Esophagus squamous epithelium (tissue), 5 donors: ENCODE measurements around the gene RCOR1. TPM values are rescaled to one million over a fixed set of nuclear protein-coding genes. Genes with fewer than 3 reads are reported as not detected.

ENCODE experiments used
- DNase-seq: peaks from one replicate; lab custom pipeline; 2025; lab: John Stamatoyannopoulos, UW
- H3K27ac ChIP-seq, 4 donors: fragments of 200-600 bp; sonication (generic); one replicate each; pipeline ENCODE4 v1.5.1; 2016 to 2019; ENCODE audit warnings: mild to moderate bottlenecking in 1 of 4
- H3K27me3 ChIP-seq, 4 donors: fragments of 200-600 bp; sonication (generic); 1 replicate in 3 of 4; 2 replicates in 1 of 4; pipeline versions ENCODE4 v1.5.1 to v1.6.0; 2017 to 2021; ENCODE audit warnings: antibody characterized with exemption in 1 of 4
- H3K36me3 ChIP-seq, 3 donors: fragments of 200-600 bp; sonication (generic); one replicate each; pipeline ENCODE4 v1.5.1; 2016 to 2019
- H3K4me1 ChIP-seq, 3 donors: fragments of 200-600 bp; sonication (generic); one replicate each; pipeline ENCODE4 v1.5.1; 2017 to 2019
- H3K4me3 ChIP-seq, 4 donors: fragments of 200-600 bp; sonication (generic); 1 replicate in 3 of 4; 2 replicates in 1 of 4; pipeline ENCODE4 v1.5.1; 2016 to 2019; ENCODE audit warnings: mild to moderate bottlenecking in 2 of 4, moderate library complexity in 1 of 4
- H3K9me3 ChIP-seq, 3 donors: fragments of 200-600 bp; sonication (generic); one replicate each; pipeline ENCODE4 v1.5.1; 2016 to 2019
- POLR2A ChIP-seq, 4 donors: fragments of 450-650 bp; IDR thresholded peaks; one replicate each; pipeline ENCODE4 v1.6.1; 2017; ENCODE audit warnings: antibody characterized with exemption in 4 of 4, mild to moderate bottlenecking in 4 of 4, moderate library complexity in 3 of 4
- WGBS, 2 donors: methylation state at CpG; one replicate each; pipeline ENCODE4 v1.1.5; 2018; 5-methylcytosine and 5-hydroxymethylcytosine counted together
- intact Hi-C: fragments of 100-400 bp; cut with DNase I; formaldehyde crosslinking; loops from one replicate; pipeline ENCODE4 v1.15.0; 2022
- total RNA-seq, 4 donors: library from RNA; depleted of rRNA; stranded (reverse); fragments of >200 nt; gene quantifications; one replicate each; pipeline ENCODE4 v1.1.0, GENCODE V29; 2016
- TF ChIP-seq, protein P1 (sequence below), 6 experiments: fragments of 450-650 bp in 4 of 6; fragments of 200-600 bp in 2 of 6; sonication (generic) in 2 of 6; IDR thresholded peaks; one replicate each; pipeline ENCODE4 v1.5.1; 2016 to 2019; ENCODE audit warnings: antibody characterized with exemption in 6 of 6, mild to moderate bottlenecking in 4 of 6, moderate library complexity in 4 of 6
- donor health status: DM: yes; HTN: yes; CAD: no.

The RCOR1 gene
- total RNA-seq, 4 donors from 2014 or later, result 25.6 to 56.9 (median 35.2) TPM

GRCh38 chr14:102754370-102755262 lies 162.2 kb downstream of the RCOR1 start:
- H3K36me3 ChIP-seq, result peaks cover 0 to 2% (median 0%) of the 10 kb centered on the region in 3 donors
- 61 to 69% methylated on average over 10 to 11 of the region's 17 CpGs for WGBS, 2 donors

GRCh38 chr14:102757646-102758045 lies 165.2 kb downstream of the RCOR1 start:
- 80 to 90% methylated on average over 5 to 9 of the region's 11 CpGs for WGBS, 2 donors
- Histone ChIP-seq H3K27ac (no peak overlapping the region), H3K27me3 (peaks cover 0 to 16% (median 0%) of the 10 kb centered on the region in 4 donors), H3K4me3 (no peak overlapping the region), H3K4me1 (peaks cover 0 to 7% (median 5%) of the 10 kb centered on the region in 3 donors), H3K36me3 (no peaks in the 10 kb centered on the region), H3K9me3 (no peaks in the 10 kb centered on the region)
- TF ChIP-seq, protein P1, sequence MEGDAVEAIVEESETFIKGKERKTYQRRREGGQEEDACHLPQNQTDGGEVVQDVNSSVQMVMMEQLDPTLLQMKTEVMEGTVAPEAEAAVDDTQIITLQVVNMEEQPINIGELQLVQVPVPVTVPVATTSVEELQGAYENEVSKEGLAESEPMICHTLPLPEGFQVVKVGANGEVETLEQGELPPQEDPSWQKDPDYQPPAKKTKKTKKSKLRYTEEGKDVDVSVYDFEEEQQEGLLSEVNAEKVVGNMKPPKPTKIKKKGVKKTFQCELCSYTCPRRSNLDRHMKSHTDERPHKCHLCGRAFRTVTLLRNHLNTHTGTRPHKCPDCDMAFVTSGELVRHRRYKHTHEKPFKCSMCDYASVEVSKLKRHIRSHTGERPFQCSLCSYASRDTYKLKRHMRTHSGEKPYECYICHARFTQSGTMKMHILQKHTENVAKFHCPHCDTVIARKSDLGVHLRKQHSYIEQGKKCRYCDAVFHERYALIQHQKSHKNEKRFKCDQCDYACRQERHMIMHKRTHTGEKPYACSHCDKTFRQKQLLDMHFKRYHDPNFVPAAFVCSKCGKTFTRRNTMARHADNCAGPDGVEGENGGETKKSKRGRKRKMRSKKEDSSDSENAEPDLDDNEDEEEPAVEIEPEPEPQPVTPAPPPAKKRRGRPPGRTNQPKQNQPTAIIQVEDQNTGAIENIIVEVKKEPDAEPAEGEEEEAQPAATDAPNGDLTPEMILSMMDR (IDR thresholded peaks at IDR 0.05), result no peak
- no peak for TF ChIP-seq POLR2A (IDR thresholded peaks at IDR 0.05)
- no peak for DNase-seq
- intact Hi-C loops, result no loop called here

More at GRCh38 chr14:102754370-102755262, 162.2 kb downstream of the RCOR1 start:
- Histone ChIP-seq H3K4me1 (no peaks in the 10 kb centered on the region), H3K4me3 (no peak overlapping the region), H3K9me3 (no peaks in the 10 kb centered on the region), H3K27me3 (no peaks in the 10 kb centered on the region), H3K27ac (no peak overlapping the region)
- no peak for DNase-seq
- intact Hi-C loops, result no loop called here
- no peak for TF ChIP-seq POLR2A (IDR thresholded peaks at IDR 0.05)
- TF ChIP-seq, protein P1 (IDR thresholded peaks at IDR 0.05), result no peak

DNA sequence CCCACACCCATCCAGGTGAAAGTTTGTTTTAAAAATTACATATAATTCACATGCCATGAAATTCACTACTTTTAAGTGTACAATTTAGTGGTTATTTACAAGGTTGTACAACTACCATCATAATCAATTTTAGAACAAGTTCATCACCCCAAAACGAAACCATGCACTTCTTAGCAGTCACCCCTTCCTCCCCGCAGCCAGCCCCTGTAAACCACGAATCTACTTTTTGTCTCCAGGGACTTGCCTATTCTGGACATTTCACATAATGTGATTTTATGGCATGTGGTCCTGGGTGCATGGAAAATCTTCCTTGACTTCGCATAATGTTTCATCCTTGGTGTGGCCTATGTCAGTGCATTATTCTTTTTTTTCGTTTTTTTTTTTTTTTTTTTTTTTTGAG lies 165.6 kb downstream of the RCOR1 start:
- Histone ChIP-seq H3K36me3 (no peaks in the 10 kb centered on the region), H3K4me3 (no peak overlapping the region), H3K27me3 (peaks cover 0 to 16% (median 0%) of the 10 kb centered on the region in 4 donors), H3K9me3 (no peaks in the 10 kb centered on the region), H3K4me1 (peaks cover 0 to 7% (median 5%) of the 10 kb centered on the region in 3 donors), H3K27ac (no peak overlapping the region)
- no peak for TF ChIP-seq POLR2A (IDR thresholded peaks at IDR 0.05)
- TF ChIP-seq, protein P1 (IDR thresholded peaks at IDR 0.05), result no peak
- 76 to 80% methylated on average over 5 of the region's 5 CpGs for WGBS, 2 donors
- intact Hi-C loops, result no loop called here
- no peak for DNase-seq

GRCh38 chr14:102759456-102760187 lies 167.2 kb downstream of the RCOR1 start:
- H3K4me1 ChIP-seq, result peaks cover 0 to 7% (median 5%) of the 10 kb centered on the region in 3 donors
- TF ChIP-seq, protein P1 (IDR thresholded peaks at IDR 0.05), result no peak
- no peak for TF ChIP-seq POLR2A (IDR thresholded peaks at IDR 0.05)
- no peak for DNase-seq
- no peak overlapping the region for H3K27ac ChIP-seq
- H3K9me3 ChIP-seq, result no peaks in the 10 kb centered on the region
- H3K36me3 ChIP-seq, result no peaks in the 10 kb centered on the region
- WGBS, 2 donors, result 61 to 64% methylated on average over 10 of the region's 10 CpGs
- H3K4me3 ChIP-seq, result no peak overlapping the region
- H3K27me3 ChIP-seq, result peaks cover 0 to 16% (median 0%) of the 10 kb centered on the region in 4 donors
- intact Hi-C loops, result no loop called here
